HepG2 (cell line): ENCODE measurements around the gene KCTD16. TPM values are rescaled to one million over a fixed set of nuclear protein-coding genes. Genes with fewer than 3 reads are reported as not detected.

Experiments used
- ATAC-seq: fragments of 200-7000 bp; cut with Tn5 transposase; 3 replicates; pipeline ENCODE4 v1.9.1; 2020; ENCODE audit warnings: mild to moderate bottlenecking, moderate library complexity
- BruUV-seq: library from RNA; stranded (reverse); fragments of 400-500 nt; replicated peaks from 2 replicates; lab custom pipeline; 2021; lab: Mats Ljungman, UMichigan
- CTCF ChIA-PET: fragments of 300-600 bp; formaldehyde crosslinking; extraction: SDS; loops from one replicate; lab custom pipeline; 2021; ENCODE audit warnings: low total read pairs, inconsistent platforms, low intra/inter-chr PET ratio; lab: Yijun Ruan, JAX
- POLR2A ChIA-PET: fragments of 350-600 bp; sonication (Branson Sonifier 250); formaldehyde crosslinking; loops from one replicate; lab custom pipeline; 2020; ENCODE audit warnings: antibody characterized with exemption, inconsistent platforms; lab: Yijun Ruan, JAX
- DNase-seq: peaks from one replicate; pipeline ENCODE4 v3.0.0-alpha.2; 2015; ENCODE audit warnings: low spot score
- FAIRE-seq: peaks from 3 replicates; lab custom pipeline; 2011; peaks lifted over from hg19 to GRCh38; lab: Jason Lieb, UNC
- H2AFZ ChIP-seq: one replicate; pipeline ENCODE4 v1.6.1; 2011; ENCODE audit warnings: low read length, inconsistent platforms
- H3K27ac ChIP-seq: fragments of 300-600 bp; 3 replicates; pipeline ENCODE4 v1.8.0; 2011; ENCODE audit warnings: mixed run types, mild to moderate bottlenecking, mixed read lengths, low read length, inconsistent platforms; ENCODE audit not compliant: insufficient read depth; ENCODE audit errors: extremely low read length
- H3K27me3 ChIP-seq, 2 experiments: fragments of 200-600 bp in 1 of 2; 2 replicates in 1 of 2; 3 replicates in 1 of 2; pipeline versions ENCODE4 v1.6.0 to v1.8.0; 2011; ENCODE audit warnings: low read length in 2 of 2, mild to moderate bottlenecking in 2 of 2, moderate library complexity in 2 of 2, inconsistent platforms in 1 of 2; ENCODE audit not compliant: insufficient read depth in 2 of 2, control insufficient read depth in 1 of 2
- H3K36me3 ChIP-seq, 2 experiments: fragments of 200-600 bp in 1 of 2; replicated peaks in 1 of 2; 2 replicates in 1 of 2; 3 replicates in 1 of 2; pipeline versions ENCODE4 v1.5.1 to v1.8.0; 2011; ENCODE audit warnings: low read length in 2 of 2, inconsistent platforms in 1 of 2; ENCODE audit not compliant: insufficient read depth in 2 of 2, control insufficient read depth in 1 of 2
- H3K4me1 ChIP-seq: 2 replicates; pipeline ENCODE4 v1.5.1; 2012; ENCODE audit warnings: low read length, inconsistent platforms; ENCODE audit not compliant: insufficient read depth
- H3K4me2 ChIP-seq: 2 replicates; pipeline ENCODE4 v1.6.0; 2011; ENCODE audit warnings: low read depth, low read length, inconsistent platforms
- H3K4me3 ChIP-seq, 3 experiments: fragments of 200-600 bp in 1 of 3; sonication (generic), shearing (Covaris generic) in 1 of 3; replicated peaks in 1 of 3; 2 replicates each; pipeline ENCODE4 v1.5.1; 2011 to 2016; ENCODE audit warnings: low read length in 3 of 3, inconsistent platforms in 2 of 3, low read depth in 2 of 3, mild to moderate bottlenecking in 2 of 3, control low read depth in 1 of 3, mixed read lengths in 1 of 3; ENCODE audit not compliant: insufficient read depth in 1 of 3
- H3K79me2 ChIP-seq: one replicate; pipeline ENCODE4 v1.6.1; 2011; ENCODE audit warnings: low read length, inconsistent platforms; ENCODE audit not compliant: insufficient read depth
- H3K9ac ChIP-seq: 2 replicates; pipeline ENCODE4 v1.6.0; 2011; ENCODE audit warnings: mild to moderate bottlenecking, low read depth, low read length, inconsistent platforms; ENCODE audit not compliant: insufficient read depth
- H3K9me3 ChIP-seq: 2 replicates; pipeline ENCODE4 v1.5.1; 2012; ENCODE audit warnings: mild to moderate bottlenecking, low read length
- H4K20me1 ChIP-seq: 2 replicates; pipeline ENCODE4 v1.6.0; 2011; ENCODE audit warnings: inconsistent platforms, mild to moderate bottlenecking, low read length, moderate library complexity; ENCODE audit not compliant: insufficient read depth
- CEBPB ChIP-seq: IDR thresholded peaks from 2 replicates; pipeline ENCODE4 v1.6.1; 2011; ENCODE audit warnings: low read depth, low read length, improper control_type of control experiment, borderline replicate concordance
- HNF4A ChIP-seq: sonication (generic); formaldehyde crosslinking; IDR thresholded peaks from 2 replicates; pipeline ENCODE4 v1.4.0; 2020; ENCODE audit warnings: missing genetic modification reagents
- HOXA3 ChIP-seq: sonication (generic); formaldehyde crosslinking; IDR thresholded peaks from 2 replicates; pipeline ENCODE4 v1.5.0; 2020; ENCODE audit warnings: missing genetic modification reagents
- MAFG ChIP-seq: sonication (generic); formaldehyde crosslinking; IDR thresholded peaks from 2 replicates; pipeline ENCODE4 v1.5.1; 2020; ENCODE audit warnings: mild to moderate bottlenecking, missing genetic modification reagents
- NFIB ChIP-seq: sonication (generic); formaldehyde crosslinking; IDR thresholded peaks from 2 replicates; pipeline ENCODE4 v1.9.0; 2021; ENCODE audit warnings: missing genetic modification reagents, mild to moderate bottlenecking, borderline replicate concordance
- TRAFD1 ChIP-seq: sonication (generic); formaldehyde crosslinking; IDR thresholded peaks from 2 replicates; pipeline ENCODE4 v1.5.1; 2020; ENCODE audit warnings: missing genetic modification reagents, mild to moderate bottlenecking, borderline replicate concordance
- ZBTB49 ChIP-seq: sonication (generic); formaldehyde crosslinking; IDR thresholded peaks from 2 replicates; pipeline ENCODE4 v1.4.0; 2020; ENCODE audit warnings: missing genetic modification reagents, borderline replicate concordance
- ZNF614 ChIP-seq: IDR thresholded peaks from 2 replicates; pipeline ENCODE4 v1.6.1; 2018; ENCODE audit warnings: missing biosample characterization, missing genetic modification reagents, inconsistent platforms, borderline replicate concordance
- WGBS: methylation state at CpG from one replicate; pipeline ENCODE4 v1.1.6; 2017; ENCODE audit warnings: low lambda C conversion rate; 5-methylcytosine and 5-hydroxymethylcytosine counted together
- in situ Hi-C: cut with HindIII; loops from 2 replicates; pipeline ENCODE4 v1.10.0; 2017; ENCODE audit warnings: low pct_unique_long_range_greater_than_20kb; ENCODE audit not compliant: extremely low pct_ligation_motif_present
- intact Hi-C: fragments of 100-400 bp; cut with micrococcal nuclease; formaldehyde crosslinking; loops from one replicate; pipeline ENCODE4 v1.10.0; 2022; ENCODE audit not compliant: unreplicated experiment
- polyA plus RNA-seq, 8 experiments: library from polyadenylated mRNA; depleted of rRNA in 3 of 8; stranded (reverse) in 7 of 8; unstranded in 1 of 8; fragments of >200 nt; fragmentation: Illumina TruSeq in 4 of 8; extraction: Trizol in 4 of 8; gene quantifications; 2 replicates each; pipeline versions ENCODE4 v1.2.1 to v1.2.3, GENCODE V29; 2011 to 2016; ENCODE audit warnings: low read depth in 4 of 8, missing spikeins in 1 of 8, mixed read lengths in 1 of 8; ENCODE audit not compliant: insufficient read depth in 1 of 8
- total RNA-seq, 5 experiments: library from RNA; depleted of rRNA; stranded (reverse); fragments of >200 nt; fragmentation: Illumina TruSeq; extraction: Trizol; gene quantifications; 2 replicates each; pipeline ENCODE4 v1.2.3, GENCODE V29; 2016; ENCODE audit warnings: low read depth in 1 of 5
- TF ChIP-seq, protein P1 (sequence below): sonication (generic); formaldehyde crosslinking; IDR thresholded peaks from 2 replicates; pipeline ENCODE4 v1.5.1; 2020; ENCODE audit warnings: mild to moderate bottlenecking, moderate library complexity, missing genetic modification reagents
- TF ChIP-seq, protein P2 (sequence below): sonication (generic); formaldehyde crosslinking; IDR thresholded peaks from 2 replicates; pipeline ENCODE4 v1.5.0; 2020; ENCODE audit warnings: mild to moderate bottlenecking, missing genetic modification reagents
- TF ChIP-seq, protein P3 (sequence below): IDR thresholded peaks from 2 replicates; pipeline ENCODE4 v1.6.1; 2012; ENCODE audit warnings: inconsistent platforms
- TF ChIP-seq, protein P4 (sequence below), 2 experiments: fragments of 450-650 bp in 1 of 2; sonication (generic) in 1 of 2; formaldehyde crosslinking; IDR thresholded peaks; 2 replicates each; pipeline versions ENCODE4 v1.5.0 to v1.8.0; 2020 to 2022; ENCODE audit warnings: mild to moderate bottlenecking in 1 of 2, missing genetic modification reagents in 1 of 2

Gene KCTD16
- total and polyA plus RNA-seq, 2 of the 13 experiments (the other 11 are each of a cell fraction or from before 2014, with no cell fraction given), result 0.02 to 0.09 TPM

- Histone ChIP-seq H3K9ac (no peak overlapping the region), H3K27ac (no peak overlapping the region), H3K4me3 (no peak overlapping the region), H3K4me2 (no peak overlapping the region), H2AFZ (no peak overlapping the region), H3K9me3 (no peaks in the 10 kb centered on the region), H3K4me1 (no peaks in the 10 kb centered on the region), H4K20me1 (no peaks in the 10 kb centered on the region), H3K27me3 (no peaks in the 10 kb centered on the region), H3K36me3 (no peaks in the 10 kb centered on the region), H3K79me2 (no peaks in the 10 kb centered on the region)
- BruUV-seq, result no TSS peak
- no peak for ATAC-seq
- 4% methylated on average over 2 of the region's 2 CpGs for WGBS
- intact Hi-C loops, result no loop called here
- POLR2A ChIA-PET, result no interaction called here
- CTCF ChIA-PET, result no interaction called here
- FAIRE-seq, result no peak
- DNase-seq, result no peak
- in situ Hi-C loops, result no loop called here
- TF ChIP-seq, protein P1, sequence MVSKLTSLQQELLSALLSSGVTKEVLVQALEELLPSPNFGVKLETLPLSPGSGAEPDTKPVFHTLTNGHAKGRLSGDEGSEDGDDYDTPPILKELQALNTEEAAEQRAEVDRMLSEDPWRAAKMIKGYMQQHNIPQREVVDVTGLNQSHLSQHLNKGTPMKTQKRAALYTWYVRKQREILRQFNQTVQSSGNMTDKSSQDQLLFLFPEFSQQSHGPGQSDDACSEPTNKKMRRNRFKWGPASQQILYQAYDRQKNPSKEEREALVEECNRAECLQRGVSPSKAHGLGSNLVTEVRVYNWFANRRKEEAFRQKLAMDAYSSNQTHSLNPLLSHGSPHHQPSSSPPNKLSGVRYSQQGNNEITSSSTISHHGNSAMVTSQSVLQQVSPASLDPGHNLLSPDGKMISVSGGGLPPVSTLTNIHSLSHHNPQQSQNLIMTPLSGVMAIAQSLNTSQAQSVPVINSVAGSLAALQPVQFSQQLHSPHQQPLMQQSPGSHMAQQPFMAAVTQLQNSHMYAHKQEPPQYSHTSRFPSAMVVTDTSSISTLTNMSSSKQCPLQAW (CRISPR knock-in tag), result no peak
- TF ChIP-seq ZBTB49 (CRISPR knock-in tag), result no peak
- TF ChIP-seq ZNF614 (CRISPR knock-in tag), result no peak
- TF ChIP-seq MAFG (CRISPR knock-in tag), result no peak
- TF ChIP-seq, protein P2, sequence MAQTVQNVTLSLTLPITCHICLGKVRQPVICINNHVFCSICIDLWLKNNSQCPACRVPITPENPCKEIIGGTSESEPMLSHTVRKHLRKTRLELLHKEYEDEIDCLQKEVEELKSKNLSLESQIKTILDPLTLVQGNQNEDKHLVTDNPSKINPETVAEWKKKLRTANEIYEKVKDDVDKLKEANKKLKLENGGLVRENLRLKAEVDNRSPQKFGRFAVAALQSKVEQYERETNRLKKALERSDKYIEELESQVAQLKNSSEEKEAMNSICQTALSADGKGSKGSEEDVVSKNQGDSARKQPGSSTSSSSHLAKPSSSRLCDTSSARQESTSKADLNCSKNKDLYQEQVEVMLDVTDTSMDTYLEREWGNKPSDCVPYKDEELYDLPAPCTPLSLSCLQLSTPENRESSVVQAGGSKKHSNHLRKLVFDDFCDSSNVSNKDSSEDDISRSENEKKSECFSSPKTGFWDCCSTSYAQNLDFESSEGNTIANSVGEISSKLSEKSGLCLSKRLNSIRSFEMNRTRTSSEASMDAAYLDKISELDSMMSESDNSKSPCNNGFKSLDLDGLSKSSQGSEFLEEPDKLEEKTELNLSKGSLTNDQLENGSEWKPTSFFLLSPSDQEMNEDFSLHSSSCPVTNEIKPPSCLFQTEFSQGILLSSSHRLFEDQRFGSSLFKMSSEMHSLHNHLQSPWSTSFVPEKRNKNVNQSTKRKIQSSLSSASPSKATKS (CRISPR knock-in tag), result no peak
- no peak for TF ChIP-seq TRAFD1 (CRISPR knock-in tag)
- TF ChIP-seq HOXA3, result no peak
- TF ChIP-seq, protein P3, sequence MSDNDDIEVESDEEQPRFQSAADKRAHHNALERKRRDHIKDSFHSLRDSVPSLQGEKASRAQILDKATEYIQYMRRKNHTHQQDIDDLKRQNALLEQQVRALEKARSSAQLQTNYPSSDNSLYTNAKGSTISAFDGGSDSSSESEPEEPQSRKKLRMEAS, result no peak
- TF ChIP-seq CEBPB, result peak; percentile 61; the same call in 1 of the 2 replicates
- TF ChIP-seq NFIB (CRISPR knock-in tag), result no peak
- TF ChIP-seq, protein P4, sequence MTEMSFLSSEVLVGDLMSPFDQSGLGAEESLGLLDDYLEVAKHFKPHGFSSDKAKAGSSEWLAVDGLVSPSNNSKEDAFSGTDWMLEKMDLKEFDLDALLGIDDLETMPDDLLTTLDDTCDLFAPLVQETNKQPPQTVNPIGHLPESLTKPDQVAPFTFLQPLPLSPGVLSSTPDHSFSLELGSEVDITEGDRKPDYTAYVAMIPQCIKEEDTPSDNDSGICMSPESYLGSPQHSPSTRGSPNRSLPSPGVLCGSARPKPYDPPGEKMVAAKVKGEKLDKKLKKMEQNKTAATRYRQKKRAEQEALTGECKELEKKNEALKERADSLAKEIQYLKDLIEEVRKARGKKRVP (CRISPR knock-in tag; IDR thresholded peaks at IDR 0.05), result peak in 1 of 2 experiments; percentile 97; a peak in 2 of 4 replicates
- TF ChIP-seq HNF4A (CRISPR knock-in tag), result no peak
Observed at GRCh38 chr5:144451187-144451973, 280.7 kb downstream of the KCTD16 start.
